Femur (tissue), 1 donor: ENCODE results near the gene KRTAP20-3.

Experiments
- DNase-seq: peaks from one replicate; pipeline ENCODE4 v3.0.0-alpha.2; 2017

The KRTAP20-3 gene

DNA sequence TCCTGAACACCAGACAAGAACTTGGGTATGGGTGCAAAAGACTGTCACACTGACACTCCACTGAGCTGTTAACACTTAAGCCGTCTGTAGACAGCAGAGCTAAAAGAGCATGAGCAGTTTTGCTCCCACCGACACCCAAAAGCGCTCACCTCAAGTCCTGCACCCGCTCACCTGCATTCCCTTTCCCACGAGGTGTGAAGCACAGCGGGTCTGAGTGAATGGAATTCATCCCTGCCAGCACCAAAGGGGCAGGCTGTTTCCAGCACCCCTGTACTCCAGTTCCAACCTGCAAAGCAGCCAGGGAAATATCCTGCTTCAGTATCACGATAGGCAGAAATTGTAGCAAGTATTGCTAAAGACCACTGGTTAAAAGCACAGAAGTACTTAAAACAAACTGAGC lies 47.2 kb downstream of the KRTAP20-3 start:
- DNase-seq: no peak
